Cardiac muscle cell (in vitro differentiated cells and primary cell): ENCODE measurements around the gene RPL37. TPM values are rescaled to one million over a fixed set of nuclear protein-coding genes. Genes with fewer than 3 reads are reported as not detected.
"Not testable (repeated sequence)": the region's sequence is repeated elsewhere in the genome, so short reads cannot be mapped to it uniquely, and the experiment has no call there.

Experiments used
- DNase-seq, 2 donors: peaks; one replicate each; pipeline versions ENCODE4 v3.0.0 to v3.0.0-alpha.2; 2010 to 2017; ENCODE audit warnings: low read depth in 1 of 2, low spot score in 1 of 2
- H3K27ac ChIP-seq: fragments of 200-600 bp; sonication (generic); 2 replicates; pipeline ENCODE4 v1.5.1; 2016
- H3K27me3 ChIP-seq: fragments of 200-600 bp; sonication (generic); 2 replicates; pipeline ENCODE4 v1.6.0; 2016; ENCODE audit warnings: control low read depth
- H3K36me3 ChIP-seq: fragments of 200-600 bp; sonication (generic); 2 replicates; pipeline ENCODE4 v1.5.1; 2016; ENCODE audit warnings: control low read depth
- H3K4me1 ChIP-seq: fragments of 200-600 bp; sonication (generic); 2 replicates; pipeline ENCODE4 v1.8.1; 2017; ENCODE audit warnings: low read depth, mild to moderate bottlenecking, mixed run types
- H3K4me3 ChIP-seq: fragments of 200-600 bp; sonication (generic); 2 replicates; pipeline ENCODE4 v1.5.1; 2016; ENCODE audit warnings: mild to moderate bottlenecking
- H3K9me3 ChIP-seq: fragments of 200-600 bp; sonication (generic); 2 replicates; pipeline ENCODE4 v1.5.1; 2017; ENCODE audit warnings: low read depth, mild to moderate bottlenecking, control low read depth
- CTCF ChIP-seq: IDR thresholded peaks from 2 replicates; pipeline ENCODE4 v1.5.1; 2012; ENCODE audit warnings: low read depth, mild to moderate bottlenecking, low read length
- polyA plus RNA-seq: library from polyadenylated mRNA; unstranded; fragments of >200 nt; fragmentation: Nextera tagmentation; extraction: Ambion mirVana; gene quantifications from 2 replicates; pipeline ENCODE4 v1.2.1, GENCODE V29; 2016
- total RNA-seq: library from RNA; depleted of rRNA; stranded (reverse); fragments of >200 nt; gene quantifications from 2 replicates; pipeline ENCODE4 v1.2.3, GENCODE V29; 2016

RPL37 gene
- total and polyA plus RNA-seq, 2 experiments from 2014 or later, result 115 to 473 TPM

- Histone ChIP-seq H3K27ac (peak overlapping the region; percentile 89), H3K36me3 (no peaks in the 10 kb centered on the region), H3K27me3 (no peaks in the 10 kb centered on the region), H3K9me3 (no peaks in the 10 kb centered on the region), H3K4me3 (peak overlapping the region; percentile 87), H3K4me1 (peaks cover 8% of the 10 kb centered on the region)
- peak; percentile 77 to 88 for DNase-seq
- TF ChIP-seq CTCF, result no peak
These were observed 37.6 kb downstream of the RPL37 start for GRCh38 chr5:40797273-40798011.

GRCh38 chr5:40796487-40796889, 38.5 kb downstream of the RPL37 start:
- Histone ChIP-seq H3K4me1 (peaks cover 8% of the 10 kb centered on the region), H3K27me3 (no peaks in the 10 kb centered on the region), H3K9me3 (no peaks in the 10 kb centered on the region), H3K36me3 (no peaks in the 10 kb centered on the region), H3K4me3 (peak overlapping the region; percentile 87), H3K27ac (no peak overlapping the region)
- TF ChIP-seq CTCF, result no peak
- DNase-seq, result peak in 1 of 2 donors; percentile 86

DNA sequence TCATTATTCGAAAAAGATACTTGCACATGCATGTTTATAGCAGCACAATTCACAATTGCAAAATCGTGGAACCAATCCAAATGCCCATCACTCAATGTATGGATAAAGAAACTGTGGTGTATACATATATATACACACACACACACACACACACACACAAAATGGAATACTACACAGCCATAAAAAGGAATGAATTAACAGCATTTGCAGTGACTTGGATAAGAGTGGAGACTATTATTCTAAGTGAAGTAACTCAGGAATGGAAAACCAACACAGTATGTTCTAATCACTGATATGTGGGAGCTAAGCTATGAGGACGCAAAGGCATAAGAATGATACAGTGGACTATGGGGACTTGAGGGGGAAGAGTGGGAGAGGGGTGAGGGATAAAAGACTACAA, 40.1 kb downstream of the RPL37 start:
- not testable (repeated sequence) for H3K4me1 ChIP-seq, H3K27me3 ChIP-seq, H3K4me3 ChIP-seq, H3K27ac ChIP-seq, H3K9me3 ChIP-seq, H3K36me3 ChIP-seq, DNase-seq

DNA sequence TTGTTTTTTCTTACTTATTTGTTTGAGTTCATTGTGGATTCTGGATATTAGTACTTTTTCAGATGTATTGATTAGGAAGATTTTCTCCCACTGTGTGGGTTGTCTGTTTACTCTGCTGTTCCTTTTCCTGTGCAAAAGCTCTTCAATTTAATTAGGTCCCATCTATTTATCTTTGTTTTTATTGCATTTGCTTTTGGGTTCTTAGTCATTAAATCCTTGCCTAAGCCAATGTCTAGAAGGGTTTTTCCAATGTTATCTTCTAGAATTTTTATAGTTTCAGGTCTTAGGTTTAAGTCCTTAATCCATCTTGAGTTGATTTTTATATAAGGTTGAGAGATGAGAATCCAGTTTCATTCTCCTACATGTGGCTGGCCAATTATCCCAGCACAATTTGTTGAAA, 40.7 kb downstream of the RPL37 start:
- not testable (repeated sequence) for H3K27ac ChIP-seq, H3K4me1 ChIP-seq, H3K9me3 ChIP-seq, H3K27me3 ChIP-seq, DNase-seq, H3K4me3 ChIP-seq, H3K36me3 ChIP-seq

DNA sequence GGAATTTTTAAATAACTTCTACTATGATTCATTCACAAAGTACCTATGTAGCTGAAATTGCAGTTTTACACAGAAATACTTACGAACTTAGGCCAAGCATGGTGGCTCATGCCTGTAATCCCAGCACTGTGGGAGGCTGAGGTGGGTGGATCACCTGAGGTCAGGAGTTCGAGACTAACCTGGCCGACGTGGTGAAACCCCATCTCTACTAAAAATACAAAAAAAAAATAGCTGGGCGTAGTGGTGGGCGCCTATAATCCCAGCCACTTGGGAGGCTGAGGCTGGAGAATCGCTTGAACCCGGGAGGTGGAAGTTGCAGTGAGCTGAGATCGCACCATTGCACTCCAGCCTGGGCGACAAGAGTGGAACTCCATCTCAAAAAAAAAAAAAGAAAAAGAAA, 42.3 kb downstream of the RPL37 start:
- H3K36me3 ChIP-seq, H3K27ac ChIP-seq, H3K9me3 ChIP-seq, H3K27me3 ChIP-seq, DNase-seq, H3K4me3 ChIP-seq, H3K4me1 ChIP-seq: not testable (repeated sequence)

GRCh38 chr5:40791715-40792139, 43.3 kb downstream of the RPL37 start:
- Histone ChIP-seq H3K4me3 (no peak overlapping the region), H3K36me3 (no peaks in the 10 kb centered on the region), H3K4me1 (no peaks in the 10 kb centered on the region), H3K27me3 (no peaks in the 10 kb centered on the region), H3K27ac (no peak overlapping the region), H3K9me3 (no peaks in the 10 kb centered on the region)
- peak in 1 of 2 donors; percentile 35 for DNase-seq
- TF ChIP-seq CTCF, result no peak

GRCh38 chr5:40790947-40791593, 44.0 kb downstream of the RPL37 start:
- Histone ChIP-seq H3K36me3 (no peaks in the 10 kb centered on the region), H3K27ac (no peak overlapping the region), H3K9me3 (no peaks in the 10 kb centered on the region), H3K27me3 (no peaks in the 10 kb centered on the region), H3K4me1 (no peaks in the 10 kb centered on the region), H3K4me3 (no peak overlapping the region)
- no peak for TF ChIP-seq CTCF
- DNase-seq, result no peak

DNA sequence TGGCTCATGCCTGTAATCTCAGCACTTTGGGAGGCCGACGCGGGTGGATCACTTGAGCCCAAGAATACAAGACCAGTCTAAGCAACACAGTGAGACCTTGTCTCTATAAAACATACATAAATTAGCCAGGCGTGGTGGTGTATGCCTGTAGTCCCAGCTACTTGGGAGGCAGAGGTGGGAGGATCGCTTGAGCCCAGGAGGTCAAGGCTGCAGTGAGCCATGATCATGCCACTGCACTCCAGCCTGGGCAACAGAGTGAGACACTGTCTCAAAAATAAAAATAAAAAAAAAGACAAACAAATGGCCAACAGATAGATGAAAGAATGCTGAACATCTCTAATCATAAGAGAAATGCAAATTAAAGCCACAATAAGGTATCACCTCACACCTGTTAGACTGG, 46.1 kb downstream of the RPL37 start:
- H3K27me3 ChIP-seq, DNase-seq, H3K36me3 ChIP-seq, H3K4me1 ChIP-seq, H3K9me3 ChIP-seq, H3K4me3 ChIP-seq: not testable (repeated sequence)
- H3K27ac ChIP-seq, result peak overlapping the region; percentile 23
